Stomach (tissue), 9 donors: Measurements from ENCODE around the gene LIMA1. TPM values are rescaled to one million over a fixed set of nuclear protein-coding genes. Genes with fewer than 3 reads are reported as not detected.

Experiments used
- DNase-seq, 2 donors: peaks; one replicate each; pipeline versions ENCODE4 v3.0.0 to v3.0.0-alpha.2; 2013 to 2019
- H3K27ac ChIP-seq, 5 donors: fragments of 200-600 bp in 4 of 5; sonication (generic) in 4 of 5; one replicate each; pipeline ENCODE4 v1.5.1; 2013 to 2019; ENCODE audit warnings: mild to moderate bottlenecking in 1 of 5, moderate library complexity in 1 of 5
- H3K27me3 ChIP-seq, 3 donors: fragments of 200-600 bp; sonication (generic); one replicate each; pipeline ENCODE4 v1.5.1; 2017 to 2019; ENCODE audit warnings: mixed run types in 1 of 3
- H3K36me3 ChIP-seq, 4 donors: fragments of 200-600 bp; sonication (generic); 1 replicate in 3 of 4; 2 replicates in 1 of 4; pipeline ENCODE4 v1.5.1; 2016 to 2019
- H3K4me1 ChIP-seq, 4 donors: fragments of 200-600 bp; sonication (generic); one replicate each; pipeline ENCODE4 v1.5.1; 2016 to 2019
- H3K4me3 ChIP-seq, 4 donors: fragments of 200-600 bp; sonication (generic) in 3 of 4; one replicate each; pipeline ENCODE4 v1.5.1; 2016 to 2019; ENCODE audit warnings: mild to moderate bottlenecking in 1 of 4
- H3K9me3 ChIP-seq, 4 donors: fragments of 200-600 bp; sonication (generic); one replicate each; pipeline ENCODE4 v1.5.1; 2016 to 2019
- CTCF ChIP-seq, 7 experiments: fragments of 450-650 bp in 4 of 7; fragments of 200-600 bp in 3 of 7; sonication (generic) in 3 of 7; IDR thresholded peaks; one replicate each; pipeline ENCODE4 v1.5.1; 2016 to 2019; ENCODE audit warnings: antibody characterized with exemption in 7 of 7, control low read depth in 2 of 7, mild to moderate bottlenecking in 1 of 7
- EP300 ChIP-seq: sonication (generic); formaldehyde crosslinking; IDR thresholded peaks from one replicate; pipeline ENCODE4 v1.6.1; 2017; ENCODE audit warnings: antibody characterized with exemption
- POLR2A ChIP-seq, 4 donors: fragments of 450-650 bp; IDR thresholded peaks; one replicate each; pipeline ENCODE4 v1.6.1; 2016; ENCODE audit warnings: antibody characterized with exemption in 4 of 4, control low read depth in 2 of 4, mild to moderate bottlenecking in 1 of 4, moderate library complexity in 1 of 4
- POLR2AphosphoS5 ChIP-seq, 3 donors: sonication (generic); formaldehyde crosslinking; IDR thresholded peaks; one replicate each; pipeline ENCODE4 v1.6.1; 2016; ENCODE audit warnings: antibody characterized with exemption in 3 of 3
- whole genome bisulfite sequencing, 5 donors: extraction: QIAGEN DNeasy Blood & Tissue Kit in 3 of 5; methylation state at CpG; one replicate each; pipeline versions ENCODE4 v1.1.5 to v1.1.7; 2013 to 2018; 5-methylcytosine and 5-hydroxymethylcytosine counted together
- intact Hi-C: fragments of 100-400 bp; cut with DNase I; formaldehyde crosslinking; loops from one replicate; pipeline ENCODE4 v1.15.1; 2023; ENCODE audit warnings: low total_unique reads
- polyA plus RNA-seq, 3 donors: library from polyadenylated mRNA; stranded (reverse); fragments of 200-250 nt; gene quantifications; one replicate each; pipeline ENCODE4 v1.2.3, GENCODE V29; 2013
- total RNA-seq, 5 donors: library from RNA; depleted of rRNA; stranded (reverse); fragments of >200 nt; gene quantifications; one replicate each; pipeline versions ENCODE4 v1.1.0 to v1.2.3, GENCODE V29; 2014 to 2016
- donor health status: healthy with polysubstance abuse.
- donor health status: Bipolar disorder and iron deficiency.
- donor health status: healthy.

LIMA1 gene
- total and polyA plus RNA-seq, 8 donors = 28.7 to 143 (median 83.2) TPM

GRCh38 chr12:50205648-50206047 is 77.7 kb downstream of the LIMA1 start:
- H3K4me1 ChIP-seq = peaks cover 0 to 23% (median 10%) of the 10 kb centered on the region in 4 donors
- no peaks in the 10 kb centered on the region for H3K9me3 ChIP-seq
- DNase-seq = no peak
- no peaks in the 10 kb centered on the region for H3K27me3 ChIP-seq
- 89 to 95% (median 92%) methylated on average over 6 of the region's 6 CpGs for WGBS, 5 donors
- H3K27ac ChIP-seq = no peak overlapping the region
- TF ChIP-seq EP300 (no peak), POLR2AphosphoS5 (IDR thresholded peaks at IDR 0.05) (no peak), CTCF (IDR thresholded peaks at IDR 0.05) (no peak), POLR2A (IDR thresholded peaks at IDR 0.05) (no peak)
- H3K36me3 ChIP-seq = peaks cover 26 to 72% (median 58%) of the 10 kb centered on the region in 4 donors
- intact Hi-C loops = no loop called here
- H3K4me3 ChIP-seq = no peak overlapping the region

DNA sequence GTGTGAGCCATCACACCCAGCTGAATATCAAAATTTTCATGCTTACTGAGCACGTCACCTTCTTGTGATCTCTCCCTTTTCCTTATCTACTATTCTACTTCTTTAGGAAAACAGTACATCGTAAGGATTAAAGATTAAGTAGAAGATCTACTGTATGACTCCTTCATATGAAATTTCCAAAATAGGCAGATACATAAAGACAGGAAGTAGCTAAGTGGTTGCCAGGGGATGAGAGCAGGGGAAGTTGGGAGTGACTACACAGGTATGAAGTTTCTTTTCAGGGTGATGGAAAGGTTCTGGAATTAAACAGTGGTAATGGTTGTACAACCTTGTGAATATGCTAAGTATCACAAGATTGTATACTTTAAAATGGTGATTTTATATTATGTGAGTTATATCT is 79.6 kb downstream of the LIMA1 start:
- TF ChIP-seq CTCF (IDR thresholded peaks at IDR 0.05) (no peak), POLR2AphosphoS5 (IDR thresholded peaks at IDR 0.05) (no peak), POLR2A (IDR thresholded peaks at IDR 0.05) (no peak), EP300 (no peak)
- Histone ChIP-seq H3K4me3 (no peak overlapping the region), H3K9me3 (no peaks in the 10 kb centered on the region), H3K36me3 (peaks cover 42 to 86% (median 75%) of the 10 kb centered on the region in 4 donors), H3K27ac (peak overlapping the region in 2 of 5 donors; percentile 2 to 67), H3K27me3 (no peaks in the 10 kb centered on the region), H3K4me1 (peaks cover 0 to 21% (median 10%) of the 10 kb centered on the region in 4 donors)
- intact Hi-C loops = no loop called here
- WGBS, 5 donors = 45 to 77% (median 49%) methylated on average over 2 of the region's 2 CpGs
- no peak for DNase-seq

DNA sequence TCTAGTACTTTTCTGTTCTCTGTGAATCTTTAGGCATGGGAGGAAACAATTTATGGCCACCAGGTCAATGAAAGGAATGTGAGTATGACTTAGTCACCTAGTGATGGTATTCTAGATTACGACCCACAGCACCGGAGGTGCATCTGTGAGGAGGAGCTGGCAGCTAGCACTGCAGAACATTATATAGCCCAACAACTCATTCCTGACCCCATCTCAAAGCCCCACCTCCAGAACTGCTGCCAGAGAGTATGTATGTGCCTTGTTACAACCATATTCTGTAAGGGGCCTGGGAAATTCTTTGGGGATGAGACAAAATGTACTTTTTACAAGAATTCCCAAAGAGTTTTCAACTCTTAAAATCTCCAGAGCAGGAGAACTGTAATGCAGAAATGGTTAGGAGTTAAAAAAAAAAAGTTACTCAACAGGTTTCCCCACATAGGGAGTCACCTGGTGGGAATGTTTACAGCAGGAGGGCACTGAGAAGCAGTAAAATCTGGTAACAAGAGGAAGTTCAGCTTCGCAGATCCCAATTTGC is 81.3 kb downstream of the LIMA1 start:
- DNase-seq = peak in 1 of 2 donors; percentile 85
- peak in 2 of 3 donors; percentile 7 to 9 for TF ChIP-seq POLR2AphosphoS5 (IDR thresholded peaks at IDR 0.05)
- no peak for TF ChIP-seq CTCF (IDR thresholded peaks at IDR 0.05)
- H3K4me1 ChIP-seq = peaks cover 0 to 25% (median 10%) of the 10 kb centered on the region in 4 donors
- no peaks in the 10 kb centered on the region for H3K27me3 ChIP-seq
- no peak overlapping the region for H3K4me3 ChIP-seq
- H3K27ac ChIP-seq = peak overlapping the region; percentile 12 to 68 (median 53)
- intact Hi-C loops = no loop called here
- H3K36me3 ChIP-seq = peaks cover 42 to 96% (median 91%) of the 10 kb centered on the region in 4 donors
- H3K9me3 ChIP-seq = no peaks in the 10 kb centered on the region
- WGBS, 5 donors = 37 to 52% (median 42%) methylated on average over 3 of the region's 3 CpGs

GRCh38 chr12:50200552-50201273 is 82.6 kb downstream of the LIMA1 start:
- intact Hi-C loops = no loop called here
- Histone ChIP-seq H3K4me3 (no peak overlapping the region), H3K36me3 (peaks cover 42 to 99% (median 94%) of the 10 kb centered on the region in 4 donors), H3K27me3 (no peaks in the 10 kb centered on the region), H3K4me1 (peaks cover 0 to 27% (median 10%) of the 10 kb centered on the region in 4 donors), H3K9me3 (no peaks in the 10 kb centered on the region), H3K27ac (no peak overlapping the region)
- no peak for TF ChIP-seq POLR2AphosphoS5 (IDR thresholded peaks at IDR 0.05)
- no peak for TF ChIP-seq EP300
- TF ChIP-seq POLR2A (IDR thresholded peaks at IDR 0.05) = no peak
- no peak for TF ChIP-seq CTCF (IDR thresholded peaks at IDR 0.05)
- DNase-seq = no peak
- WGBS, 5 donors = 78 to 93% (median 88%) methylated on average over 2 of the region's 2 CpGs
